Measurements from ENCODE around the gene XRCC4.

- TF ChIP-seq, protein P1, sequence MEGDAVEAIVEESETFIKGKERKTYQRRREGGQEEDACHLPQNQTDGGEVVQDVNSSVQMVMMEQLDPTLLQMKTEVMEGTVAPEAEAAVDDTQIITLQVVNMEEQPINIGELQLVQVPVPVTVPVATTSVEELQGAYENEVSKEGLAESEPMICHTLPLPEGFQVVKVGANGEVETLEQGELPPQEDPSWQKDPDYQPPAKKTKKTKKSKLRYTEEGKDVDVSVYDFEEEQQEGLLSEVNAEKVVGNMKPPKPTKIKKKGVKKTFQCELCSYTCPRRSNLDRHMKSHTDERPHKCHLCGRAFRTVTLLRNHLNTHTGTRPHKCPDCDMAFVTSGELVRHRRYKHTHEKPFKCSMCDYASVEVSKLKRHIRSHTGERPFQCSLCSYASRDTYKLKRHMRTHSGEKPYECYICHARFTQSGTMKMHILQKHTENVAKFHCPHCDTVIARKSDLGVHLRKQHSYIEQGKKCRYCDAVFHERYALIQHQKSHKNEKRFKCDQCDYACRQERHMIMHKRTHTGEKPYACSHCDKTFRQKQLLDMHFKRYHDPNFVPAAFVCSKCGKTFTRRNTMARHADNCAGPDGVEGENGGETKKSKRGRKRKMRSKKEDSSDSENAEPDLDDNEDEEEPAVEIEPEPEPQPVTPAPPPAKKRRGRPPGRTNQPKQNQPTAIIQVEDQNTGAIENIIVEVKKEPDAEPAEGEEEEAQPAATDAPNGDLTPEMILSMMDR (IDR thresholded peaks at IDR 0.05 in 4 of 5, conservative IDR thresholded peaks at IDR 0.05 in 1 of 5), result no peak
- TF ChIP-seq POLR2A (IDR thresholded peaks at IDR 0.05), result no peak
Observed at GRCh38 chr5:83071286-83072051, 5.9 kb upstream of the XRCC4 start.

Measured in gastrocnemius medialis (tissue), 4 donors.